GM12875 (cell line): ENCODE measurements around the gene SERHL2.
"Not testable (repeated sequence)": the region's sequence is repeated elsewhere in the genome, so short reads cannot be mapped to it uniquely, and the experiment has no call there.

Experiments
- H3K4me3 ChIP-seq: one replicate; pipeline ENCODE4 v1.5.1; 2011; ENCODE audit warnings: low read depth, low read length, control low read depth
- TF ChIP-seq, protein P1 (sequence below): IDR thresholded peaks from 2 replicates; pipeline ENCODE4 v1.5.1; 2011; ENCODE audit warnings: low read depth, mild to moderate bottlenecking, control low read depth, inconsistent platforms, low read length, moderate library complexity, borderline replicate concordance; ENCODE audit not compliant: insufficient read depth

The SERHL2 gene

DNA sequence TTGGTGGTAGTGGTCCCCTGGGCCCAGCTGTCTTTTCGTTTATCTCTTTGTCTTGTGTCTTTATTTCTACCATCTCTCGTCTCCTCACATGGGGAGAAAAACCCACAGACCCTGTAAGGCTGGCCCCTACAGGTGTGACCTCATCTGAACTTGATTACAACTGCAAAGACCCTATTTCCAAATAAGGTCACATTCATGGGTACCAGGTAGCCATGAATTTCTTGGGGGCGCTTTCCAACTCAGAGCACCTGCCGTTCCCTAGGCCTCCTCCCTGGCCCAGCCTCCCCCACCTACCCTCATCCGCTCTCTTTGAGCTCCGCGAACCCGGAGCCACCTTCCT lies 20.1 kb upstream of the SERHL2 start:
- no peak overlapping the region for H3K4me3 ChIP-seq
- TF ChIP-seq, protein P1, sequence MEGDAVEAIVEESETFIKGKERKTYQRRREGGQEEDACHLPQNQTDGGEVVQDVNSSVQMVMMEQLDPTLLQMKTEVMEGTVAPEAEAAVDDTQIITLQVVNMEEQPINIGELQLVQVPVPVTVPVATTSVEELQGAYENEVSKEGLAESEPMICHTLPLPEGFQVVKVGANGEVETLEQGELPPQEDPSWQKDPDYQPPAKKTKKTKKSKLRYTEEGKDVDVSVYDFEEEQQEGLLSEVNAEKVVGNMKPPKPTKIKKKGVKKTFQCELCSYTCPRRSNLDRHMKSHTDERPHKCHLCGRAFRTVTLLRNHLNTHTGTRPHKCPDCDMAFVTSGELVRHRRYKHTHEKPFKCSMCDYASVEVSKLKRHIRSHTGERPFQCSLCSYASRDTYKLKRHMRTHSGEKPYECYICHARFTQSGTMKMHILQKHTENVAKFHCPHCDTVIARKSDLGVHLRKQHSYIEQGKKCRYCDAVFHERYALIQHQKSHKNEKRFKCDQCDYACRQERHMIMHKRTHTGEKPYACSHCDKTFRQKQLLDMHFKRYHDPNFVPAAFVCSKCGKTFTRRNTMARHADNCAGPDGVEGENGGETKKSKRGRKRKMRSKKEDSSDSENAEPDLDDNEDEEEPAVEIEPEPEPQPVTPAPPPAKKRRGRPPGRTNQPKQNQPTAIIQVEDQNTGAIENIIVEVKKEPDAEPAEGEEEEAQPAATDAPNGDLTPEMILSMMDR = no peak

DNA sequence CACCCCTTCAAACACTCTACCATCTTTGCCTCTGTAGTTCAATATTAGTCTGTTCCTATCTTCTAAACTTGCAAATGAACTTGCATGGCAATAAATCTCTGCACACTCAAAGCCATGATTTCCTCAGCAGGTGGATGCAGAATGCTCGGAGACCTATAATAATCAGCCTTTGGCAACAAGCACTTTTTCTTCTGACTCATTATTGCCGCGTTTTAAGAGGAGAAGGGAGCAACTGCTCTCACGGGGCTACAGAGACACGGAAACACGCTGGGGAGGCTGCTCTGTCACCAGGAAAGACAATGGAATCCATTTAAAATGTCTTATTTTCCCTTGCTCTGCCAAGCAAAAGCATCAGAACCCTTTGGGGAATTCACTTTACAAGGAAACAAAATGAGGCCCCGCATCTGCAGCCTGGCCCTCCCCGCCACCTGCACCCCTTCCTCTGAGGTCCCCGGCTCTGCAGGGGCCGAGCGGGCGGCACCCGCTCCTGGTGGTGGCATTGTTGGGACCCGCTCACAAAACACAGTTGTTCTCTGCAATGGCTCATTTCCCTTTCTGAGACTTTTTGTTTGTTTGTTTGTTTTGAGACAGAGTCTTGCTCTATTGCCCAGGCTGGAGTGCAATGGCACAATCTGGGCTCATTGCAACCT lies 18.5 kb upstream of the SERHL2 start:
- H3K4me3 ChIP-seq = not testable (repeated sequence)

DNA sequence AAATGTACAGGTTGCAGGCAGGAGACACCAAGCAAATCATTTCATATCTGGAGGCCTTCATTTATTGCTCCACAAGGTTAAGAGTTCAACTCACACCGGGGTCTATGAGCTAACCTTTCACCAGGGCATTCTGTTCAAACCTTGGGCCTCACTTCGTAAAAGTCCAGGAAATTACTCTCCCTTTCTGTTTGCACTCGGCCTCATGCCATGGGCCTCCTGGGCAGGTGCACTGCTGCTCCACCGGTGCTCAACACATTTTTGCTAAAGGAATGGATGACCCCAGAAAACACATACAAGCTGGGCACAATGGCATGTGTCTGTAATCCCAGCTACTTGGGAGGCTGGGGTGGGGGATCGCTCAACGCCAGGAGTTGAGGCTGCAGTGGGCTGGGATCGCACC lies 17.6 kb upstream of the SERHL2 start:
- TF ChIP-seq, protein P1 = no peak
- no peak overlapping the region for H3K4me3 ChIP-seq

DNA sequence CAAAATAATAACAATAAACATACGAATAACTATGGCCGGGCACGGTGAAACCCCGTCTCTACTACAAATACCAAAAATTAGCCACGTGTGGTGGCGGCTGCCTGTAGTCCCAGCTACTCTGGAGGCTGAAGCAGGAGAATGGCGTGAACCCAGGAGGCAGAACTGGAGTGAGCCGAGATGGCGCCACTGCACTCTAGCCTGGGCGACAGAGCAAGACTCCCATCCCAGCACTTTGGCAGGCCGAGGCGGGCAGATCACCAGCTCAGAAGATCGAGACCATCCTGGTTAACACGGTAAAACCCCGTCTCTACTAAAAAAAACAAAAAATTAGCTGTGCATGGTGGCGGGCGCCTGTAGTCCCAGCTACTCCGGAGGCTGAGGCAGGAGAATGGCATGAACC lies 17.1 kb upstream of the SERHL2 start:
- H3K4me3 ChIP-seq = not testable (repeated sequence)

DNA sequence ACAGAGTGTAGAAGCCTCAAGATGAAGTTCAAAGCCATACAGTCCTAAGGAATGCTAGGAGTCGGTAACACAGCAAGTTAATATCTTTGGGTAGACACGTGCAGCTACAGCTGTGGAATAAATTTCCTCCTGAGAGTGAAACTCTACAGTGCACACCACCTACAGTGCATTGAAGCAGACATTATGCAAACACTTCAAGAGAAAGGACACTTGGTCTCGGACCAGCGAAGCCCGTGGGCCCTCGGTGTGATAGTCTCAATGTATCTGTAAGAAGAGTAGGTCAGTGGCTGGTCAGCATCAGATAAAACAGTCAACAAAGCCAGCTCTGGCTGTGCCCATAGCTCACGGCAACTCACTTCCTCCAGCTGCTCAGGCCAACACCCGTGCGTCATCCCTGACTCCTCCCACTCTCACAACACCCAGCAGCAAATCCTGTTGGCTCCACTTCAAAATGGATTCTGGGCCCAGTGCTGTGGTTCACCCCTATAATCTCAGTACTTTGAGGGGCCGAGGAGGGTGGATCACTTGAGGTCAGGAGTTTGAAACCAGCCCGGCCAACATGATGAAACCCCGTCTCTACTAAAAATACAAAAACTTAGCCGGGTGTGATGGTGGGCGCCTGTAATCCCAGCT lies 16.4 kb upstream of the SERHL2 start:
- H3K4me3 ChIP-seq = not testable (repeated sequence)

DNA sequence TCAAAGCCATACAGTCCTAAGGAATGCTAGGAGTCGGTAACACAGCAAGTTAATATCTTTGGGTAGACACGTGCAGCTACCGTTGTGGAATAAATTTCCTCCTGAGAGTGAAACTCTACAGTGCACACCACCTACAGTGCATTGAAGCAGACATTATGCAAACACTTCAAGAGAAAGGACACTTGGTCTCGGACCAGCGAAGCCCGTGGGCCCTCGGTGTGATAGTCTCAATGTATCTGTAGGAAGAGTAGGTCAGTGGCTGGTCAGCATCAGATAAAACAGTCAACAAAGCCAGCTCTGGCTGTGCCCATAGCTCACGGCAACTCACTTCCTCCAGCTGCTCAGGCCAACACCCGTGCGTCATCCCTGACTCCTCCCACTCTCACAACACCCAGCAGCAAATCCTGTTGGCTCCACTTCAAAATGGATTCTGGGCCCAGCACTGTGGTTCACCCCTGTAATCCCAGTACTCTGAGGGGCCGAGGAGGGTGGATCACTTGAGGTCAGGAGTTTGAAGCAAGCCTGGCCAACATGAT lies 14.5 kb upstream of the SERHL2 start:
- not testable (repeated sequence) for H3K4me3 ChIP-seq

DNA sequence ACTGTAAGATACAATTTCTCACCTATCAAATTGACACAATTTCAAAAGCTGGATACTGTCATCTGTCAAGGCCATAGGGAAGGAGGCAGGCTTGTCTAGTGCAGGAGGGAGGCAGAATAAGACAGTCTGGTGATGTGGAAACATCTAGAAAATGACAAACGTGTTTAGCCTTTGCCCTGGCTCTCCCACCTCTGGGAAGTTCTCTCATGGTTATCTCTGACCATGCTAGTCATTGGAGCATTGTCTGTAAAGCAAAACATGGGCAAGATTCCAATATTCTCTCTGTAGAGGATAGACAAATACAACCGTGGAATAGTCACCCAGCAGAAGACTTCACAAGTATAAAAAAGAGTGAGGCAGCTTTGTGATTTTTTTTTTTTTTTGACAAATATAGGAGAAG lies 9.1 kb upstream of the SERHL2 start:
- TF ChIP-seq, protein P1 = no peak
- H3K4me3 ChIP-seq = no peak overlapping the region

DNA sequence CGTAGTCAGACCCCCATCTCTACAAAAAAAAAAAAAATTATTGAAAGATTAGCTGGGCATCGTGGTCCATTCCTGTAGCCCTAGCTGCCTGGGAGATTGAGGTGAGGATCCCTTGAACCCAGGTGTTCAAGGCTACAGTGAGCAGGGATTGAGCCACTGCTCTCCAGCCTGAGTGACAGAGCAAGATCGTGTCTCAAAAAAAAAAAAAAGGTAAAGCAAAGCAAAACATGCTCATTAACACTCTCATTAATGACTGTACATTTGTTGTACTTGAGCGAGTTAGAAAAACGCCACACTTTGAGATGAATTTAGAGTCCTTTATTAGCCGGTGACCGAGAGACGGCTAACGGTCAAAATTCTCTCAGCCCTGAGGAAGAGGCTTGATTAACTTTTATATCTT lies 6.2 kb upstream of the SERHL2 start:
- TF ChIP-seq, protein P1 = no peak

DNA sequence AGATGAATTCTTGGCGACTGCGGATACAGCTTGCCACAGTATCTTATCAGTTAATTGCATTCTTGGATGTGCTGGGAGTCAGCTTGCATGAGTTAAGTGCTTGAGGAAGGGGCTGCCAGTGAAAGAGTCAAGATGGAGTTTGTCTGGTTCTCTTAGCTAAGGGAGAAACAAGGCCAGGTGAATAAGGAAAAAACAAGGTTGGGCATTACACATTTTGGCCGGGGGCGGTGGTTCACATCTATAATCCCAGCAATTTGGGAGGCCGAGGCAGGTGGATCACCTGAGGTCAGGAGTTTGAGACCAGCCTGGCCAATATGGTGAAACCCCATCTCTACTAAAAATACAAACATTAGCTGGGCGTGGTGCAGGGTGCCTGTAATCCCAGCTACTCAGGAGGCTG lies 5.6 kb upstream of the SERHL2 start:
- H3K4me3 ChIP-seq = not testable (repeated sequence)

More for the DNA sequence above, 6.2 kb upstream of the SERHL2 start:
- H3K4me3 ChIP-seq = no peak overlapping the region

DNA sequence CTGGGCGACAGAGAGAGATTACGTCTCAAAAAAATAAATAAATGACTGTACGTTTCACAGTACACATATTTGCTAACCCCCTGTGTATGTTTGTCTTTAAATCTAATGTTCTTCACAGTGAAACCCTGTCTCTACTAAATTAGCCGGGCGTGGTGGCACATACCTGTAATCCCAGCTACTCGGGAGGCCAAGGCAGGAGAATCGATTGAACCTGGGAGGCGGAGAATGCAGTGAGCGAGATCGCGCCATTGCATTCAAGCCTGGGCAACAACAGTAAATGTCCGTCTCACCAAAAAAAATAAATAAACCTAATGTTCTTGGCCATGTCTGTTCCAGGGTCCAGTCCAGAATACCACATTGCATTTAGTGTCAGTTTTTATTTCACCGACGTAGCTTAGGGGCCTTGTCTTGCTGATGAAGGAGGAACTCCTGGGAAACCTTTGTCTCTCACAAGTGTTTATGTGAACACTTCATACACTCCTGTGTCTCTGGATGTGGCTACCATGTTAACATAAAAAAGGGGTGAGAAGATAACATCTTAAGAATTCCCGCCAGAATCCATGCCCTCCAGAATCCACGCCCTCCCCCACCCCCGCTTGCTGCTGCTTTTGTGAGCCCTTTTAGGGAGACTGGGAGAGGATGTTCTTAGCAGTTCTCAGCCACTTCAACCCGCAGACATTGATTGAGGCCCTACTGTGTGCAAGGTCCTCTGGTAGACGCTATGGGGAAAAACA lies 5.0 kb upstream of the SERHL2 start:
- TF ChIP-seq, protein P1 = no peak
- no peak overlapping the region for H3K4me3 ChIP-seq
